Fibroblast of the aortic adventitia (primary cell): ENCODE results near the gene SMIM27. TPM values are rescaled to one million over a fixed set of nuclear protein-coding genes. Genes with fewer than 3 reads are reported as not detected.
"Not testable (repeated sequence)": the region's sequence is repeated elsewhere in the genome, so short reads cannot be mapped to it uniquely, and the experiment has no call there.

ENCODE experiments used
- DNase-seq: peaks from one replicate; pipeline ENCODE4 v3.0.0-alpha.2; 2010; ENCODE audit warnings: low read depth
- H3K4me3 ChIP-seq: 2 replicates; pipeline ENCODE4 v1.5.1; 2011; ENCODE audit warnings: low read depth, mild to moderate bottlenecking, control low read depth, low read length, moderate library complexity
- total RNA-seq: library from RNA; depleted of rRNA; stranded (reverse); fragments of >200 nt; gene quantifications from 2 replicates; pipeline ENCODE4 v1.2.3, GENCODE V29; 2012; ENCODE audit warnings: low replicate concordance
- TF ChIP-seq, protein P1 (sequence below): IDR thresholded peaks from 2 replicates; pipeline ENCODE4 v1.5.1; 2011; ENCODE audit warnings: mild to moderate bottlenecking, low read length, control low read depth, inconsistent platforms; ENCODE audit not compliant: insufficient read depth

SMIM27 gene
- total RNA-seq, 1 donor = 1.9 TPM

DNA sequence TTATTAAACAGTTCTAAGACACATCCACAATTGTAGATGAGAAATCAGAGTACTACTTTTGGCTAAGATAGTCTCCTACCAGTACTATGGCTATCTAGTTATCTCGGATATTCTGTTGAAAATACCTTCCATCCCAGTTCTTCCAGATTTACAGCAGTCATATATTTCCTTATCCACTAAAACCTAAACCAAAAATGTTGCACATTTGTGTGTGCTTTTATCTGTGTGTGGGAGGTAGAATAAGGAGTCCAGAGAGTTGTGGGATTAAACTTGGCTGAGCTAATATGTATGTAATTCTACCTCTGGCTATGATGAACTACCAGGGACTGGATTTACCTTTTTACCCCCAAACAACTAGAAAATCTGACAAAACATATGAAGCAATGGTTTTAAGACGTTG, 38.3 kb downstream of the SMIM27 start:
- no peak for DNase-seq
- H3K4me3 ChIP-seq = no peak overlapping the region
- TF ChIP-seq, protein P1, sequence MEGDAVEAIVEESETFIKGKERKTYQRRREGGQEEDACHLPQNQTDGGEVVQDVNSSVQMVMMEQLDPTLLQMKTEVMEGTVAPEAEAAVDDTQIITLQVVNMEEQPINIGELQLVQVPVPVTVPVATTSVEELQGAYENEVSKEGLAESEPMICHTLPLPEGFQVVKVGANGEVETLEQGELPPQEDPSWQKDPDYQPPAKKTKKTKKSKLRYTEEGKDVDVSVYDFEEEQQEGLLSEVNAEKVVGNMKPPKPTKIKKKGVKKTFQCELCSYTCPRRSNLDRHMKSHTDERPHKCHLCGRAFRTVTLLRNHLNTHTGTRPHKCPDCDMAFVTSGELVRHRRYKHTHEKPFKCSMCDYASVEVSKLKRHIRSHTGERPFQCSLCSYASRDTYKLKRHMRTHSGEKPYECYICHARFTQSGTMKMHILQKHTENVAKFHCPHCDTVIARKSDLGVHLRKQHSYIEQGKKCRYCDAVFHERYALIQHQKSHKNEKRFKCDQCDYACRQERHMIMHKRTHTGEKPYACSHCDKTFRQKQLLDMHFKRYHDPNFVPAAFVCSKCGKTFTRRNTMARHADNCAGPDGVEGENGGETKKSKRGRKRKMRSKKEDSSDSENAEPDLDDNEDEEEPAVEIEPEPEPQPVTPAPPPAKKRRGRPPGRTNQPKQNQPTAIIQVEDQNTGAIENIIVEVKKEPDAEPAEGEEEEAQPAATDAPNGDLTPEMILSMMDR = no peak

- H3K4me3 ChIP-seq = no peak overlapping the region
- TF ChIP-seq, protein P1 = no peak
- no peak for DNase-seq
Observed at GRCh38 chr9:32590898-32591297, 38.8 kb downstream of the SMIM27 start.

DNA sequence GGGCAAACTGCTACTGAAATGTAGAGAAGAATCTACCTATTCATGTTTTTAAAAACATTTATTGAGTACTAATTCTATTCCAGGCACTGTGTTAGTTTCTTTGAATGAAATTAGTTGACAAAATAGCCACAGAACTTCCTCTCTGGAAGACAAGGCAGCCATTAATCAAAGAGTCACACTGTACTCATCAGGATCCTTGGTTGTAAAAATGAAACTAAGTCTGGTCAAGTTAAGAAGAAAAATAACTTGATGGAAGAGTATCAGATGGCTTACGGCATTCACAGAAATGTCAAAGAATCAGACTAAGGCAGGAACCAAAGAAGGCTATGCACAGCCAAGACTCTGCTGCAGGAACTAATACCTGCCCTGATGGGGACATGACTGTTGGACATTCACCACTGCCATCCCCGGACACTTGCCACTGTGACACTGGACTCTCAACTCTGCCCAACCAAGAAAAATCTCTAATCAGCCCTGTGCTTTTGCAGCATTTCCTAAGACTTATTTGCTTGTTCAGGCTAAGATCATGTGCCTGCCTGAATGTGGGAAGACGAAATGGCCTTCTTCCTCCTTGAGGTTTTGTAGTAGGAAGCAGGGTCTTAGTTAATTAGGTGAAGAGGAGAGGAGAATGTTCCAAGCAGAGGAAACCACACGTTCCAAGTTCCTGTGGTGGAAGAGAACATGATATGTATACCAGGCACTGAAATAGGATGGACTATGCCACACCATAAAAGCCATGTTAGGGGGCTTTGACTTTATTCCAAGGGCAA, 44.2 kb downstream of the SMIM27 start:
- no peak for DNase-seq
- TF ChIP-seq, protein P1 = no peak
- no peak overlapping the region for H3K4me3 ChIP-seq

DNA sequence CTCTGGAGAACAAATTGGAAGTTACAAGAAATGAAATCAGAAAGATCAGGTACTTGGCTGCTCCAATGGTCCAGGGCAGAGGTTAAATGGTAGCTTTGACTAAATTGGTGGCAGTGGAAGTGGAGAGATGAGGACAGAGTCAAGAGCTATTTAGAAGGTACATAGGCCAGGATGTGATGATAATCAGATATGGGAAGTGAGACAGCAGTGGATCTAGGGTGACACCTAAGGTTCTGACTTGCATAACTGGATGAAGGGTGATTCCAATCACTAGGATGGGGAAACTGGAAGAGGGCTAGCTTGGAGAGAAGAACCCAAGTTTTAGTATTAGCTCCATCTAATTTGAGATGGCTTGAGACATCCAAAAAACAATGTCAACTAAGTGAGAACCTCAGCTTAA, 44.8 kb downstream of the SMIM27 start:
- no peak overlapping the region for H3K4me3 ChIP-seq
- TF ChIP-seq, protein P1 = no peak
- DNase-seq = no peak

DNA sequence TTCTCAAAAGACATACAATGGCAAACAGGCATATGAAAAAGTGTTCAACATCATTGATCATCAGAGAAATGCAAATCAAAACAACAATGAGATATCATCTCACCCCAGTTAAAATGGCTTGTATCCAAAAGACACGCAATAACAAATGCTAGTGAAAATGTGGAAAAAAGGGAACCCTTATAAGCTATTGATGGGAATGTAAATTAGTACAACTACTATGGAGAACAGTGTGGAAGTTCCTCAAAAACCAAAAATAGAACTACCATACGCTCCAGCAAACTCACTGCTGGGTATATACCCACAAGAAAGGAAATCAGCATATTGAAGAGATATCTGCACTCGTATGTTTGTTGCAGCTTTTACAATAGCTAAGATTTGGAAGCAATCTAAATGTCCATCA, 46.9 kb downstream of the SMIM27 start:
- DNase-seq, H3K4me3 ChIP-seq: not testable (repeated sequence)

Other genes with a start within 250 kb of the SMIM27 start
- 81.3 and 125 TPM in 2 replicates for gene ACO1, start 167.7 kb upstream of the SMIM27 start, total RNA-seq
- 10.2 and 13.9 TPM in 2 replicates for gene RIGI, start 26.1 kb upstream of the SMIM27 start, total RNA-seq
- 19.7 and 40.6 TPM in 2 replicates for gene TOPORS, start 259 bp downstream of the SMIM27 start, total RNA-seq
- gene NDUFB6, start 20.8 kb downstream of the SMIM27 start, total RNA-seq = 39.2 and 63.0 TPM in 2 replicates
- not detected in 2 replicates for gene TAF1L, start 83.3 kb downstream of the SMIM27 start, total RNA-seq
- gene TMEM215, start 231.2 kb downstream of the SMIM27 start, total RNA-seq = not detected in 2 replicates